ENCODE results near the gene IST1.

The IST1 gene

DNA sequence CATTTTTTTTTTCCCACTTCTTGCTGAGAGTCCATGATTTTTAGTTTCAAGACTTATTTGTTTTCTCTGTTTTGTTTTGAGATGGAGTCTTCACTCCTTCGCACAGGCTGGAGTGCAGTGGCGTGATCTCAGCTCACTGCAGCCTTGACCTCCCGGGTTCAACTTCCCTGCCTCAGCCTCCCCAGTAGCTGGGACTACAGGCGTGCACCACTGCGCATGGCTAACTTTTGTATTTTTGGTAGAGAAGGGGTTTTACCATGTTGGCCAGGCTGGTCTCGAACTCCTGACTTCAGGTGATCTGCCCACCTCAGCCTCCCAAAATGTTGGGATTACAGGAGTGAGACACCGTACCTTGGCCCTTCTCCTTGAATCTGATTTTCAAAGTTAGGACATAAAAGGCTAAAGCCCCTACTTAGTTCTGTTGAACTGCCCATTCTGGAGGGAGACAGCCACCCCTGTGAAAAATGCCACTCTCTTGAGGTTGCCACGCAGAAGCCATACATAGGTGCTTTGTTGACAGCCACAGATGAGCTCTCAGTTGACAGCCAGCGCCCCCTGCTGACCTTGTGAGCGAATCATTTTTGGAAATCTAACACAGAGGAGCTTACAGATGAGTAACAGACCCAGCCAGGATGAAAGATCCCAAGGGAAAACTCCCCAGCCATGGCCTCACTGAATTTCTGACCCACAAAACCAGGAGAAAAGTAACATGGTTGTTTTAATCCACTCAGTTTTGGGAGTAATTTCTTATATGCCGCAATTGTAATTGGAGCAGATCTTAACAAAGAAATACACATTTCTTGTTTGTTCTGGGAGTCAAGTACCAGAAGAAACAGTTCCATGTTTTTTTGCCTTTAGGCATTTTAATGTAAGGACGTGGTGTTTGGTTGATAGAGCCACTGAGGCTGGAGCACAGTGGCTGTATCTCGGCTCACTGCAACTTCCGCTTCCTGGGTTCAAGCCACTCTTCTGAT is 66.0 kb downstream of the IST1 start:
- DNase-seq (ENCODE audit: low spot score): peak; percentile 90

DNA sequence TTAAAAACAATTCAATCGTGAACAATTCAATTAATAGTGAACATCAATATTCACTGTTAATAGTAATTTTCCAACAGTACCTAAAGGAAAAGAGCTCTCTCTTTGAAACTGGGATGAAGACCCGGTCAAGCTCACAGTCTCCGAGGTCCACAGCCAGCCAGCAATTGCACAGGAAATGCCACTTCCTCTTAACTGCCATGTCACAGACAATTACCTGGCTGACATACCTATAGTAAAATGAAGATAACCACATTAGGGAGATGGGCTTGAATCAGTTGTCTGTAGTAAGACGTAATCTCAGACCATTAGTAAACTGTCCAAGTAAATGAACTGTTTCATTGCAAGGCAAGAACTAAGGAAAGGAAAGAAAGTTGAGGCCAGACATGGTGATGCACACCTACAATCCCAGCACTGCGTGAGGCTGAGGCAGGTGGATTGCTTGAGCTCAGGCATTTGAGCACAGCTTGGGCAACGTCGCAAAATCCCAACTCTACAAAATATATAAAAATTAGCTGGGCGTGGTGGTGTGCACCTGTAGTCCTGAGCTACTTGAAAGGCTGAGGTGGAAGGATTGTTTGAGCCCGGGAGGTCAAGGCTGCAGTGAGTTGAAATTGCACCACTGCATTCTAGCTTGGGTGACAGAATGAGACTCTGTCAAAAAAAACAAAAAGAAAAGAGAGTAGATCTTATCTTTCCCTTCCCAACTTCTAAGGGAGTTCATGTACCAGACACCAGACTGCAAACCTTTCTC is 68.0 kb downstream of the IST1 start:
- DNase-seq (ENCODE audit: low spot score): no peak

DNA sequence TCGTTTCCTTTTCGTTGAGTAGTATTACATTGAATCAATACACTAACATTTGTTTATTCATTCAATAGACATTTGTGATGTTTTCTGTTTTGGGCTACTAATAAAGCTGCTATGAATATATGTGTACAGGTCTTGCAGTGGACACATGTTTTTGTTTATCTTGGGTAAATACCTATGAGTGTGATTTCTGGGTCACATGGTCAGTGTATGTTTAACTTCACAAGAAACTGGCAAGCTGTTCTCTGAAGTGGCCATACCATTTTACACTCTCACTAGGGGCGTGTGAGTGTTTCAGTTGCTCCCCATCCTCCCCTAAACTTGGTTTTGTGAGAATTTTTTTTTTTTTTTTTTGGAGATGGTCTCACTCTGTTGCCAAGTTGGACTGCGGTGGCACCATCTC is 69.9 kb downstream of the IST1 start:
- DNase-seq (ENCODE audit: low spot score): no peak

DNA sequence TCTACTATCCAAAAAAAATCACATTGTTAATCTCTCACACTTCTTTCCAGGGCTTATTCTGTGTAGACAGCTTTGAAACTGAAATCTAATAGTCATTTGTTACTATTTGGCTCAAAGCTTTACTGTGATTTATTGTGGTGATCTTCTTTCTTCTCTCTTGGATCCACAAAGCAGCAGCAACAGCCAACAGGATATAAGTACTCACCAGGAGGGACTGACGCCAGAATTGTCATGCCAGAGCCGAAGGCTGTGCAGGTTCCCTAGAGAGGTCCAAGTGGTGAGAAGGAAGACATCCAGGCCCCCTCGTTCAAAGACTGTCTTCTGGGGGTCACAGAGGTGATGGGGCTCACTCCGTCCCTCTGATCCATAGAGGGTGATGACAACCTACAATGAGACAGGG is 71.6 kb downstream of the IST1 start:
- no peak for DNase-seq (ENCODE audit: low spot score)

- no peak for DNase-seq (ENCODE audit: low spot score)
These were observed 74.0 kb downstream of the IST1 start for GRCh38 chr16:71969353-71969752.

- no peak for DNase-seq (ENCODE audit: low spot score)
These were observed 76.2 kb downstream of the IST1 start for GRCh38 chr16:71971571-71971970.

DNA sequence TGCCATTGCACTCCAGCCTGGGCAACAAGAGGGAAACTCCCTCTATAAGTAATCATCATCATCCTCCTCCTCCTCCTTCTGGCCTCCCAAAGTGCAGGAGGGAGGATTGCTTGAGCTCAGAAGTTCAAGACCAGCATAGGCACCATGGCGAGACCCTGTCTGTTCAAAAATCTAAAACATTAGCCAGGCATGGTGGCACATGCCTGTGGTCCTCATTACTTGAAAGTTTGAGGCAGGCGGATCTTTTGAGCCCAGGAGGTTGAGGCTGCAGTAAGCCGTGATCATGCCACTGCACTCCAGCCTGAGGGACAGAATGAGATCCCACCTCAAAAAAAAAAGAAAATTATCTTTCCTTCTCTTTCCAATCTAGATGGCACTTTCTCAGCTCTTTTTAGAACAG is 77.0 kb downstream of the IST1 start:
- DNase-seq (ENCODE audit: low spot score): no peak

DNA sequence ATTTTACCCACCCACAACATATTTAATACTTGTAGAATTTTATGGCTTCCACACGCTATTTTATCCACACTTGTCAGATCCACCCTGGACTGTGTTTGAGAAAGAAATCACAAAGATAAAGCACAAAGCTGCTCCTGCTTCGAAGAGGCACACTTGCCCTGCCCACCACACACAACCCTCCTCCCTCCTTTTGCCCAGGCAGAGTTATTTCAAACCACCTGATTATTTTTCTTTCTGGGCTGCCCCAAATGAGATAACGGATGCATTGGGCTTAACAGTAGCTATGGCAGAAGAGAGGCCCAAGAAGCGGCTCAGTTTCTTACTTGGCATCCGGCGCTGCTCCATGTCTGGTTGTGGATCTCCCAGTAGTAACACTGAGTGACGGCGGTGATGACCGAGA is 77.7 kb downstream of the IST1 start:
- DNase-seq (ENCODE audit: low spot score): no peak

- DNase-seq (ENCODE audit: low spot score): no peak
These were observed 78.9 kb downstream of the IST1 start for GRCh38 chr16:71974068-71974818.

Data from SK-N-DZ (cell line).